Fibroblast of the aortic adventitia (primary cell): ENCODE results near the gene MBD3. TPM values are rescaled to one million over a fixed set of nuclear protein-coding genes. Genes with fewer than 3 reads are reported as not detected.

Experiments
- DNase-seq: peaks from one replicate; pipeline ENCODE4 v3.0.0-alpha.2; 2010; ENCODE audit warnings: low read depth
- H3K4me3 ChIP-seq: 2 replicates; pipeline ENCODE4 v1.5.1; 2011; ENCODE audit warnings: low read depth, mild to moderate bottlenecking, control low read depth, low read length, moderate library complexity
- total RNA-seq: library from RNA; depleted of rRNA; stranded (reverse); fragments of >200 nt; gene quantifications from 2 replicates; pipeline ENCODE4 v1.2.3, GENCODE V29; 2012; ENCODE audit warnings: low replicate concordance
- TF ChIP-seq, protein P1 (sequence below): IDR thresholded peaks from 2 replicates; pipeline ENCODE4 v1.5.1; 2011; ENCODE audit warnings: mild to moderate bottlenecking, low read length, control low read depth, inconsistent platforms; ENCODE audit not compliant: insufficient read depth

MBD3 gene
- total RNA-seq, 1 donor: 66.3 TPM

DNA sequence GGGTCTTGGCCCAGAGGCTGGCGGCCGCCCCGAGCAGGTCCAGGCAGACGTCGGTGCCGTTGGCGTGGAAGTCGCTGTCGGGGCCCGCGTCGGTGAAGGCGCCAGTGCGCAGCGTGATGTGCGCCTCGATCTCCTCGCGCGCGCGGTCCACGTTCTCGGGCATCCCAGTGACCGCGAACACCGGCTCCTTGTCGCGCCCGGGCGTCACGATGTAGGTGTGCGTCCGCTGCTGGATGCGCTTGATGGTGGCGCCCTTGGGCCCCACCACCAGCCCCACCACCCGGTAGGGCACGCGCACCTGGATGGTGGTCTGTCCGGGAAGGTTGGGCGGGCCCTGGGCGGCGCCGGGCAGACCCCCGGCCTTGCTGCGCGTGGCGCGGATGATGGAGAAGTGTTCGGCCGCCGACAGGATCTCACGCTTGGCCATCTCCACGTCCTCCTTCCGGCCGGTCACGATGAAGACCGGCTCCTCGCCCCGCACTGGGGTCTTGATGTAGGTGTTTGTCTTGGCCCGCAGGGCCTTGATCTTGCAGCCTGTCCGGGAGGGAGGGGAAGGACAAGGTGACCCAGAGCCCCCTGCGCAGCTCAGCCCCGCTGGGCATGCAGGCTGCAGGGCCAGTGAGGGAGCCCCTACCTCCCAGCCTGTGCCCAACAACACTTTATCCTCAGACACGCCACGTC is 36.1 kb downstream of the MBD3 start:
- no peak overlapping the region for H3K4me3 ChIP-seq
- TF ChIP-seq, protein P1, sequence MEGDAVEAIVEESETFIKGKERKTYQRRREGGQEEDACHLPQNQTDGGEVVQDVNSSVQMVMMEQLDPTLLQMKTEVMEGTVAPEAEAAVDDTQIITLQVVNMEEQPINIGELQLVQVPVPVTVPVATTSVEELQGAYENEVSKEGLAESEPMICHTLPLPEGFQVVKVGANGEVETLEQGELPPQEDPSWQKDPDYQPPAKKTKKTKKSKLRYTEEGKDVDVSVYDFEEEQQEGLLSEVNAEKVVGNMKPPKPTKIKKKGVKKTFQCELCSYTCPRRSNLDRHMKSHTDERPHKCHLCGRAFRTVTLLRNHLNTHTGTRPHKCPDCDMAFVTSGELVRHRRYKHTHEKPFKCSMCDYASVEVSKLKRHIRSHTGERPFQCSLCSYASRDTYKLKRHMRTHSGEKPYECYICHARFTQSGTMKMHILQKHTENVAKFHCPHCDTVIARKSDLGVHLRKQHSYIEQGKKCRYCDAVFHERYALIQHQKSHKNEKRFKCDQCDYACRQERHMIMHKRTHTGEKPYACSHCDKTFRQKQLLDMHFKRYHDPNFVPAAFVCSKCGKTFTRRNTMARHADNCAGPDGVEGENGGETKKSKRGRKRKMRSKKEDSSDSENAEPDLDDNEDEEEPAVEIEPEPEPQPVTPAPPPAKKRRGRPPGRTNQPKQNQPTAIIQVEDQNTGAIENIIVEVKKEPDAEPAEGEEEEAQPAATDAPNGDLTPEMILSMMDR: no peak
- no peak for DNase-seq

- DNase-seq: no peak
- TF ChIP-seq, protein P1: no peak
- no peak overlapping the region for H3K4me3 ChIP-seq
Observed at GRCh38 chr19:1555487-1556389, 36.9 kb downstream of the MBD3 start.

DNA sequence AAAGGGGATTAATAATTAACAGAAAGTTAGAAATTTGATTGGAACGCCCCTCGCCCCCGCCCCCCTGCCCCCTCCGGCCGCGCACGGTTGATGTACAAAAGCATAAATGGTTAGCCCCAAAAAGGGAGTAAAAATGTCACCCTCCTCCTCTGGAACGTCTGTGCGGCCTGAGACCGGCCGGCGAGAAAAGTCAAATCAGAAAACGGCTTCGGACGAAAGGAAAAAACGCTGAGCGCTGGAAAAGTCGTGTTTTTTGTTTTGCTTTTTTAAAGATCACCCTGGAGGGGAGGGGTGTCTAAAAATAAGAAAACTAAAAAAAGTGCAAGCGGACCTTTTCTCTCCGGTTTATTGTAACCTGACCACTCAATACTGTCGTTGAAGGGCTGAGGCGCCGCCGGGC is 37.7 kb downstream of the MBD3 start:
- no peak overlapping the region for H3K4me3 ChIP-seq
- TF ChIP-seq, protein P1: no peak
- no peak for DNase-seq

DNA sequence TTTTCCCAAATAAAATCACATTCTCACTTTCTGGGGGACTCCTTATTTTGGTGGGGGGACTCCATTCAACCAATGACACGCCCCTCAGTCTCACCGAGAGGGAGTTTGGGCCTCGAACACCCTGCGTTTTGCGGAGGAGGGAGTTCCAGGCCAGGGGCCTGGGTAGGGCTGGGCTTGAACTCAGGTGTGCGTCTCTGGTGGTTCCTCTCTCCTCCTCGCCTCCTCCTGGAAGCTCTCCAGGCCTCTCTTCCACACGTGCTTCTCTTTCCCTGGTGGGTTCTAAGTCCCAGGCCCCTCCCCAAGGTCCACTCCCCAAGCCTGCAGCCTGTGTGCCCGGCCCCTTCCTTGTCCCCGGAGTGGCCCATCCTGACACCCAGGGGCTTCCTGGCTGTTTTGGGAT is 39.2 kb downstream of the MBD3 start:
- no peak overlapping the region for H3K4me3 ChIP-seq
- DNase-seq: no peak
- TF ChIP-seq, protein P1: no peak

- TF ChIP-seq, protein P1: no peak
- no peak overlapping the region for H3K4me3 ChIP-seq
- DNase-seq: no peak
Observed at GRCh38 chr19:1551068-1552040, 41.3 kb downstream of the MBD3 start.

DNA sequence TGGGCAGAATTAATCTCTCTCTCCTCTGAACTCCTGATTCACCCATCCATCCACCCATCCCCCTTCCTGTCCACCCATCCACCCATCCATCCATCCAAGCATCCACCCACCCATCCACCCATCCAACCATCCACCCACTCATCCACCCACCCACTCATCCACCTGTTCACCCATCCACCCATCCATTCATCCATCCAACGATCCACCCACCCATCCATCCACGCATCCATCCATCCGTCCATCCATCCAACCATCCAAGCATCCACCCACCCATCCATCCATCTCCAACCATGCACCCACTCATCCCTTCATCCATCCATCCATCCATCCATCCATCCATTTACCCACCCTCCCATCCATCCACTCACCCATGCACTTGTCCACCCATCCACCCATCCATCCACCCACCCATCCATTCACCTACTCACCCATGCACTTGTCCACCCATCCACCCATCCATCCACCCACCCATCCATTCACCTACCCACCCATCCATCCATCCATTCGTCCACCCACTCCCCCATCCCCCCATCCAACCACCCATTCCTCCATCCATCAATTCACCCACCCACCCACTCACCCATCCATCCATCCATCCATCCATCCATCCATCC is 43.2 kb downstream of the MBD3 start:
- H3K4me3 ChIP-seq: no peak overlapping the region

More for the DNA sequence above, 43.2 kb downstream of the MBD3 start:
- DNase-seq: no peak
- TF ChIP-seq, protein P1: no peak
